ENCODE results near the gene FHOD3.

DNA sequence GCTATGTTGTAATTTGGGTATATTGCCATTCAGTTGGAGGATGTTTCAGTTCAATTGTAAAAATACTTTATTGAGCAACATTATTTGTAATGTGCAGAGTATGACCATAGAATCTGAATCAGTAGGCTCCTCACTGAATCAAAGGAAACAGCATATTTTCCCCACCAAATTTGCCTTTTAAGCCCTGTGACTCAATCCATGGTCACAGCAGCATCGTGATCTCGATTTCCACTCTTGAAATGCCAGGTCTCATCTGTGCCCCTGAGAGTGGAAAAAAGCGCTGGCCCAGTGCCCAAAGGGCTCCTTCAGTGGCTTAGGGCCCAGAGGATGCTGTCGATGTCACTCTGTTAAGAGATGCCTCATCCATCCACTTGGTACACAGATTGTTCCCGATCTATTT, 57.5 kb downstream of the FHOD3 start:
- TF ChIP-seq, protein P1, sequence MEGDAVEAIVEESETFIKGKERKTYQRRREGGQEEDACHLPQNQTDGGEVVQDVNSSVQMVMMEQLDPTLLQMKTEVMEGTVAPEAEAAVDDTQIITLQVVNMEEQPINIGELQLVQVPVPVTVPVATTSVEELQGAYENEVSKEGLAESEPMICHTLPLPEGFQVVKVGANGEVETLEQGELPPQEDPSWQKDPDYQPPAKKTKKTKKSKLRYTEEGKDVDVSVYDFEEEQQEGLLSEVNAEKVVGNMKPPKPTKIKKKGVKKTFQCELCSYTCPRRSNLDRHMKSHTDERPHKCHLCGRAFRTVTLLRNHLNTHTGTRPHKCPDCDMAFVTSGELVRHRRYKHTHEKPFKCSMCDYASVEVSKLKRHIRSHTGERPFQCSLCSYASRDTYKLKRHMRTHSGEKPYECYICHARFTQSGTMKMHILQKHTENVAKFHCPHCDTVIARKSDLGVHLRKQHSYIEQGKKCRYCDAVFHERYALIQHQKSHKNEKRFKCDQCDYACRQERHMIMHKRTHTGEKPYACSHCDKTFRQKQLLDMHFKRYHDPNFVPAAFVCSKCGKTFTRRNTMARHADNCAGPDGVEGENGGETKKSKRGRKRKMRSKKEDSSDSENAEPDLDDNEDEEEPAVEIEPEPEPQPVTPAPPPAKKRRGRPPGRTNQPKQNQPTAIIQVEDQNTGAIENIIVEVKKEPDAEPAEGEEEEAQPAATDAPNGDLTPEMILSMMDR (IDR thresholded peaks at IDR 0.05), result no peak
- TF ChIP-seq POLR2A (IDR thresholded peaks at IDR 0.05), result no peak
